Astrocyte of the cerebellum (primary cell): ENCODE results near the gene MPZL1.

ENCODE experiments used
- DNase-seq: peaks from one replicate; pipeline ENCODE4 v3.0.0-alpha.2; 2011; ENCODE audit warnings: low read depth
- H3K4me3 ChIP-seq: 2 replicates; pipeline ENCODE4 v1.5.1; 2011; ENCODE audit warnings: mild to moderate bottlenecking, low read depth, low read length, moderate library complexity
- in situ Hi-C: cut with HindIII; loops from 2 replicates; pipeline ENCODE4 v1.10.0; 2017; ENCODE audit warnings: low sequenced_read_pairs
- TF ChIP-seq, protein P1 (sequence below): IDR thresholded peaks from 2 replicates; pipeline ENCODE4 v1.5.1; 2012; ENCODE audit warnings: low read length, low read depth, moderate library complexity, mild to moderate bottlenecking; ENCODE audit errors: missing control alignments

MPZL1 gene

DNA sequence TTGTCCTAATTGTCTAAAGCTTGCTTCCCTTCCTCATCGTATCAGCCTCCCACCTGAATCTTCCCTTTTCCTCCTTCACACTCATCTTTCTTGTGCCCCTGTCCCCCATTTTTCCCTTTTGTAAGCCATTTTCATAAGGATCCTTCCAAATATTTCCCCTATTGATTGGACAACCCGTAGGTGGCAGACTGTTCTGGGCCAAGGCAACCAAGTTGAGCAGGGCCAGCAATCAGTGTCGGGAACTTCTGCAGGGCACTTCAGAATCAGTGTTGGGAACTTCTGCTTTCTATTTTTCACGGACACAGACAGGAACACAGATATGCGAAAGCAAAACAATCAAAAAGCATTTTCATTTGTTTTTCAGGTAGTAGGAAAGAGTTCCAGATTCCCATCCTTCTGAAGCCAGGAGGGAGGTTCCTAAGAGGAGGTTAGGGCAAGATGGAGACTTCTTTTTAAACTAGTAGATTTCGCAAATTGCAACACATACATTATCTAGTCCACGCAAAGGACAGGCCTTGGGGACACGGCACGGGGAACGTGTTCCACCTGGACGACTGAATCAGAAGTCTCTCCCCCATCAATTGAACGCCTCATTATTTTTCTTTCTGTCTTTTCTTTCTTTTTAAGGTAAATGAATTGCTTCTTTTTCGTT is 691 bp upstream of the MPZL1 start:
- DNase-seq, result no peak
- in situ Hi-C loops, result loop anchor here (5.0 kb wide), 1 partner anchor 81 kb away; no protein-coding TSS in a partner anchor

DNA sequence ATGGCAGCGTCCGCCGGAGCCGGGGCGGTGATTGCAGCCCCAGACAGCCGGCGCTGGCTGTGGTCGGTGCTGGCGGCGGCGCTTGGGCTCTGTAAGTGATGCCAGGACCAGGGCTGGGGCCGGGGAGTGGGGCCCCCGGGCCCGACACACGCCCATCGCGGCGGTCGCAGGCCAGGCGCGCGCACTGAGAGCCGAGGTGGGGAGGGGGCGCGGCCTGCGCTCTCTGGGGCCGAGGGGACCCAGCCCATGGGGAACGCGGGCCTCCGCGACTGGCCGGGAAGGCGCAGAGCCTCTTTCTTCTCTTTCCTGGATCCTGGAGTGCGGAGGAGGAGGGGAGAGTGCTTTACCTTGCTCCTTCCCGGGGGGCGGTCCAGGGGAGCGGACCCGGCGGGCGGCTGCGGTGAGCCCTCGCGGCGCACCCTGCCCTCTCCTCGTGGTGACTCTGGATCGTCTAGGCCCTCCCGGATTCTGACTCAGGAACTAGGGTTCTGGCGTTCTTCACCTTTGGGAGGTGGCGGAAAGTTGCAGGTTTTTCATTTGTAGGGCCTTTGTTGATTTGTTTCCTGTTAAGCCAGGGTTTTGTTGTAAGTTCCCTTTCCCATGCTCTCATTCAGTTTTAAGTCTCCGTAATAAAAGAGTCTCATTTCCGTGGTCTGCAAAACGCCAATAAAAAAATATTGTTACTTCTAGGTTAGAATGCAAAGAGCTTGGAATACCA is 529 bp downstream of the MPZL1 start:
- in situ Hi-C loops, result loop anchor here (5.0 kb wide), 1 partner anchor 80 kb away; no protein-coding TSS in a partner anchor
- no peak for DNase-seq

More for the DNA sequence above, 691 bp upstream of the MPZL1 start:
- peak overlapping the region; percentile 79 for H3K4me3 ChIP-seq
- TF ChIP-seq, protein P1, sequence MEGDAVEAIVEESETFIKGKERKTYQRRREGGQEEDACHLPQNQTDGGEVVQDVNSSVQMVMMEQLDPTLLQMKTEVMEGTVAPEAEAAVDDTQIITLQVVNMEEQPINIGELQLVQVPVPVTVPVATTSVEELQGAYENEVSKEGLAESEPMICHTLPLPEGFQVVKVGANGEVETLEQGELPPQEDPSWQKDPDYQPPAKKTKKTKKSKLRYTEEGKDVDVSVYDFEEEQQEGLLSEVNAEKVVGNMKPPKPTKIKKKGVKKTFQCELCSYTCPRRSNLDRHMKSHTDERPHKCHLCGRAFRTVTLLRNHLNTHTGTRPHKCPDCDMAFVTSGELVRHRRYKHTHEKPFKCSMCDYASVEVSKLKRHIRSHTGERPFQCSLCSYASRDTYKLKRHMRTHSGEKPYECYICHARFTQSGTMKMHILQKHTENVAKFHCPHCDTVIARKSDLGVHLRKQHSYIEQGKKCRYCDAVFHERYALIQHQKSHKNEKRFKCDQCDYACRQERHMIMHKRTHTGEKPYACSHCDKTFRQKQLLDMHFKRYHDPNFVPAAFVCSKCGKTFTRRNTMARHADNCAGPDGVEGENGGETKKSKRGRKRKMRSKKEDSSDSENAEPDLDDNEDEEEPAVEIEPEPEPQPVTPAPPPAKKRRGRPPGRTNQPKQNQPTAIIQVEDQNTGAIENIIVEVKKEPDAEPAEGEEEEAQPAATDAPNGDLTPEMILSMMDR, result peak; percentile 69

DNA sequence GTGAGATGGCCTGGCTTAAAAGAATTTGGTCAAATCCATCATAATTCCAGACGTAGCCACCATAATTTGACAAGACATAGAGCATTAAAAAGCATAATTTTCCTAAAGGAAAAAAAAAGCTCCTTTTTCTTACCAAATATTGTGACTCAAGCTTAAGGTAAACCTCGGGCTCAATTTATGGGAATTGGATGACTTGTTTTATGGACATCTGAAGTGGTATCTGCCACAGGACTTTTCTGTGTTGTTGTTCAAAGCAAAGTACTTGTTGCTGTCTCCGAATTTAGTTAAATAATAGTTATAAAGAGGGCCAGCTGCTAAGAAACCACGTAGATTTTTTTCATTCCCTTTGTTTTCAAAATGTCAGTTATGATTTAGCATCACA is 1.1 kb downstream of the MPZL1 start:
- H3K4me3 ChIP-seq, result peak overlapping the region; percentile 79
- in situ Hi-C loops, result loop anchor here (5.0 kb wide), 1 partner anchor 79 kb away; no protein-coding TSS in a partner anchor
- no peak for DNase-seq
- TF ChIP-seq, protein P1, result no peak

More for the DNA sequence above, 529 bp downstream of the MPZL1 start:
- TF ChIP-seq, protein P1, result no peak
- H3K4me3 ChIP-seq, result peak overlapping the region; percentile 79

DNA sequence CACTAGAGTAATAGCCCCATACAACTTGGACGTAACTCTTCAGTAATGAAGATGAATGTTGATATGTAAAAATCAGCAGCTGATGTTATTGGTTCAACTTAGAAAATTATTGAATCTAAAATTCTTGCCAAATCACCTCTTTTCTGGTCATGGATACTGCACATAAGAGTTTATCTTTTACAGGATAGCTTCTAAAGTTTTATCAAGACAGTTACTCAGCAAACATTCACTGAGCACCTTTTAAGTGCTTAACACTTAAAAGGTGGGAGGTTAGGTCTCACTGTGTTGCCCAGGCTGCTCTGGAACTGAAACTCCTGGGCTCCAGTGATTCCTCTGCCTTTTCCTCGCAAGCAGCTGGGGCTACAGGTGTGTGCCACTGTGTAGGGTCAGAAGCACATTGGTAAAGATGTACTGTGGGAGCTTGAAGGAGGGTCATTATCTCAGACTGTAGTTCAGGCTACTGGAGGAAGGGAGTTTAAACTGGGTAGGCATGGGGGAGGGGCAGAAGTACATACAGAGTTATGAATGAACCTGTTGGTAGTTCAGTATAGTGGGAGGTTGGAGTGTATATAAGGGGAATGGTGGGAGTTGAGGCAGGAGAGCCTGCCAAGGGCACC is 2.0 kb downstream of the MPZL1 start:
- no peak for DNase-seq
- in situ Hi-C loops, result loop anchor here (5.0 kb wide), 1 partner anchor 78 kb away; no protein-coding TSS in a partner anchor
- peak overlapping the region; percentile 79 for H3K4me3 ChIP-seq
- TF ChIP-seq, protein P1, result no peak

DNA sequence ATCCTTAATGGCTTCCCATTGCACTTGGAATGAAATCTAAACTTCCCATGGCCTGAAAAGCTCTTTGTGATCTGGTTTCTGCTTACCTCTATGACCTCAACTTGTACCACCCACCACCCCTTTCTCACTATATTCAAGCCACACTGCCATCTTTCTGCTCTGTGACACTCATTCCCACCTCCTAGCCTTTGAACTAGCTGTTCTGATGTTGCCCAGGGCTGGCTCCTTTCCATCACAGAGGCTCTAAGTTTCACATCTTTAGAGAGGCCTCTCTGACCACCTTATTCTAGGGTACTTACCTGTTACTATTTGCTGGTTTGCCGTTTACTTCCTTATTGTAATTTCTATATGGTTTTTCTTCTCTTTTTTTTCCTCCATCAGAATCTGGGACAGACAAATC is 4.2 kb downstream of the MPZL1 start:
- no peak for DNase-seq
- no peak overlapping the region for H3K4me3 ChIP-seq
- TF ChIP-seq, protein P1, result no peak
- in situ Hi-C loops, result no loop called here

DNA sequence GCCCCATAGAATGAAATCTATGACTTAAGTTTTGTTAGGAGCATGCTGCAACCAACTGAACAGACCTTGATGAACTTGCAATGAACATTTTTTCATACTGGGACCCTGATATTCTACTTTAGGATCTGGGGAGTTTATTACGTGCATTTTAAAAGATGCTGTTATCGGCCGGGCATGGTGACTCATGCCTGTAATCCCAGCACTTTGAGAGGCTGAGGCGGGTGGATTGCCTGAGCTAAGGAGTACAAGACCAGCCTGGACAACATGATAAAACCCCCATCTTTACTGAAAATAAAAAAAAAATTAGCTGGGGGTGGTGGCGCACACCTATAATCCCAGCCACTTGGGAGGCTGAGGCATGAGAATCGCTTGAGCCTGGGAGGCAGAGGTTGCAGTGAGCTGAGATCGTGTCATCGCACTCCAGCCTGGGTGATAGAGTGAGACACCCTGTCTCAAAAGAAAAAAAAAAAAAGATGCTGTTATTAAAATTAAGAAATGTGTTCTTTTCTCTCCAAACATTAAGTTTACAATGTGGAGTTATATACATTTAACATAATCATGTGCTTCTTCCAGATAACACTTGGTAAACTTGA is 7.1 kb downstream of the MPZL1 start:
- in situ Hi-C loops, result no loop called here
- DNase-seq, result no peak
- TF ChIP-seq, protein P1, result no peak
- no peak overlapping the region for H3K4me3 ChIP-seq
